Subcutaneous adipose tissue (tissue), 4 donors: ENCODE measurements around the gene MAP1A. TPM values are rescaled to one million over a fixed set of nuclear protein-coding genes. Genes with fewer than 3 reads are reported as not detected.

Source experiments
- CTCF ChIP-seq: fragments of 450-650 bp; IDR thresholded peaks from one replicate; pipeline ENCODE4 v1.5.1; 2016; ENCODE audit warnings: low read depth, mild to moderate bottlenecking, control low read depth, antibody characterized with exemption, moderate library complexity
- total RNA-seq, 4 donors: library from RNA; depleted of rRNA; stranded (reverse); fragments of >200 nt; gene quantifications; one replicate each; pipeline ENCODE4 v1.1.0, GENCODE V29; 2016

MAP1A gene
- total RNA-seq, 4 donors from 2014 or later, result 11.5 to 16.6 (median 14.4) TPM

- no peak for TF ChIP-seq CTCF
These were observed 4.0 kb downstream of the MAP1A start for GRCh38 chr15:43521419-43521818.

GRCh38 chr15:43522247-43522646, 4.8 kb downstream of the MAP1A start:
- TF ChIP-seq CTCF, result no peak

- no peak for TF ChIP-seq CTCF
These were observed 6.2 kb downstream of the MAP1A start for GRCh38 chr15:43523646-43524045.

- no peak for TF ChIP-seq CTCF
These were observed 6.9 kb downstream of the MAP1A start for GRCh38 chr15:43524254-43524845.

- TF ChIP-seq CTCF, result no peak
These were observed 7.7 kb downstream of the MAP1A start for GRCh38 chr15:43525131-43525530.

GRCh38 chr15:43526261-43526930, 9.0 kb downstream of the MAP1A start:
- TF ChIP-seq CTCF, result no peak

GRCh38 chr15:43527016-43527801, 9.8 kb downstream of the MAP1A start:
- TF ChIP-seq CTCF, result no peak
